Spleen (tissue), 7 donors: ENCODE measurements around the gene HP.
"Not testable (repeated sequence)": the region's sequence is repeated elsewhere in the genome, so short reads cannot be mapped to it uniquely, and the experiment has no call there.

Source experiments
- POLR2A ChIP-seq, 3 donors: fragments of 450-650 bp; IDR thresholded peaks; one replicate each; pipeline ENCODE4 v1.5.1; 2017; ENCODE audit warnings: antibody characterized with exemption in 3 of 3, mild to moderate bottlenecking in 1 of 3
- POLR2AphosphoS5 ChIP-seq, 3 donors: sonication (generic); formaldehyde crosslinking; IDR thresholded peaks; one replicate each; pipeline ENCODE4 v1.5.1; 2017; ENCODE audit warnings: antibody characterized with exemption in 3 of 3
- TF ChIP-seq, protein P1 (sequence below), 11 experiments: fragments of 200-600 bp in 7 of 11; fragments of 450-650 bp in 4 of 11; sonication (generic) in 4 of 11; IDR thresholded peaks in 8 of 11; conservative IDR thresholded peaks in 3 of 11; 1 replicate in 7 of 11; 2 replicates in 4 of 11; pipeline versions ENCODE4 v1.4.0 to v1.8.0; 2016 to 2021; ENCODE audit warnings: antibody characterized with exemption in 11 of 11, inconsistent platforms in 4 of 11, mild to moderate bottlenecking in 1 of 11
- donor health status: DM: no; HTN: no; CAD: no; lungs with moderate emphysema.
- donor health status: DM: no; HTN: no; CAD: no.
- donor health status: DM: no; HTN: no; CAD: no.

DNA sequence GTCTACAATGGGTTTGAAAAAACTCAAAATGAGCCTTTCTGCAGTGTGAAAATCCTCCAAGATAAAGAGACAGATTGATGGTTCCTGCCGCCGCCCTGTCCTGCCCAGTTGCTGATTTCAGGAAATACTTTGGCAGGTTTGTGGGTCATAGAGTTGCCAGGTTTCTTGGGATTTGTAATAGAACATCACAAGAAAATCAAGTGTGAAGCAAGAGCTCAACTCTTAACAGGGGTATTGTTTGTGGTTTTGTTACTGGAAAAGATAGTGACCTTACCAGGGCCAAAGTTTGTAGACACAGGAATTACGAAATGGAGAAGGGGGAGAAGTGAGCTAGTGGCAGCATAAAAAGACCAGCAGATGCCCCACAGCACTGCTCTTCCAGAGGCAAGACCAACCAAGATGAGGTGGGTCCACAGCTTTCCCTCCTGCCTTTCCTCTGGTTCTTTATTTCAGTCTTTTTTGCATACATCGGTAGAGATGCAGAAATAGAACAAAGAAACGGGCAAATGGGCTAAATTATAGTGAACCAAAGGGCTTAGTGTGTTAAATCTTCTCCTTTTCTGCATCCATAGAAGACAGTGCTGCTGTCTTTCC is at the start of gene HP:
- TF ChIP-seq, protein P1, sequence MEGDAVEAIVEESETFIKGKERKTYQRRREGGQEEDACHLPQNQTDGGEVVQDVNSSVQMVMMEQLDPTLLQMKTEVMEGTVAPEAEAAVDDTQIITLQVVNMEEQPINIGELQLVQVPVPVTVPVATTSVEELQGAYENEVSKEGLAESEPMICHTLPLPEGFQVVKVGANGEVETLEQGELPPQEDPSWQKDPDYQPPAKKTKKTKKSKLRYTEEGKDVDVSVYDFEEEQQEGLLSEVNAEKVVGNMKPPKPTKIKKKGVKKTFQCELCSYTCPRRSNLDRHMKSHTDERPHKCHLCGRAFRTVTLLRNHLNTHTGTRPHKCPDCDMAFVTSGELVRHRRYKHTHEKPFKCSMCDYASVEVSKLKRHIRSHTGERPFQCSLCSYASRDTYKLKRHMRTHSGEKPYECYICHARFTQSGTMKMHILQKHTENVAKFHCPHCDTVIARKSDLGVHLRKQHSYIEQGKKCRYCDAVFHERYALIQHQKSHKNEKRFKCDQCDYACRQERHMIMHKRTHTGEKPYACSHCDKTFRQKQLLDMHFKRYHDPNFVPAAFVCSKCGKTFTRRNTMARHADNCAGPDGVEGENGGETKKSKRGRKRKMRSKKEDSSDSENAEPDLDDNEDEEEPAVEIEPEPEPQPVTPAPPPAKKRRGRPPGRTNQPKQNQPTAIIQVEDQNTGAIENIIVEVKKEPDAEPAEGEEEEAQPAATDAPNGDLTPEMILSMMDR (IDR thresholded peaks at IDR 0.05 in 8 of 11, conservative IDR thresholded peaks at IDR 0.05 in 3 of 11), result not testable (repeated sequence)
- not testable (repeated sequence) for TF ChIP-seq POLR2A, POLR2AphosphoS5 (IDR thresholded peaks at IDR 0.05)
